Calu3 (cell line): ENCODE data around the gene KRABD2.
"Not testable (repeated sequence)": the region's sequence is repeated elsewhere in the genome, so short reads cannot be mapped to it uniquely, and the experiment has no call there.

Source experiments
- BruUV-seq: library from RNA; stranded (reverse); fragments of 400-500 nt; replicated peaks from 2 replicates; lab custom pipeline; 2021; lab: Mats Ljungman, UMichigan
- CTCF ChIA-PET: fragments of 300-600 bp; sonication (Branson Sonifier 250); formaldehyde crosslinking; loops from one replicate; lab custom pipeline; 2022; ENCODE audit warnings: antibody characterized with exemption; lab: Charles Lee
- DNase-seq: peaks from one replicate; pipeline ENCODE4 v3.0.0; 2022
- H3K27ac Mint-ChIP-seq: one replicate; pipeline ENCODE4 v1.8.0; 2022; ENCODE audit warnings: mixed read lengths; ENCODE audit not compliant: unreplicated experiment
- H3K27me3 Mint-ChIP-seq: one replicate; pipeline ENCODE4 v1.8.0; 2022; ENCODE audit warnings: mixed read lengths; ENCODE audit not compliant: unreplicated experiment
- H3K36me3 Mint-ChIP-seq: one replicate; pipeline ENCODE4 v1.8.0; 2022; ENCODE audit warnings: mild to moderate bottlenecking, moderate library complexity, mixed read lengths; ENCODE audit not compliant: insufficient read depth, unreplicated experiment
- H3K4me1 Mint-ChIP-seq: one replicate; pipeline ENCODE4 v1.8.0; 2022; ENCODE audit warnings: mild to moderate bottlenecking, low read depth, mixed read lengths; ENCODE audit not compliant: unreplicated experiment
- H3K4me3 Mint-ChIP-seq: one replicate; pipeline ENCODE4 v1.8.0; 2022; ENCODE audit warnings: mild to moderate bottlenecking, low read depth, moderate library complexity, mixed read lengths; ENCODE audit not compliant: unreplicated experiment
- H3K9me3 Mint-ChIP-seq: one replicate; pipeline ENCODE4 v1.8.0; 2022; ENCODE audit warnings: low read depth, mixed read lengths; ENCODE audit not compliant: unreplicated experiment
- CTCF ChIP-seq: fragments of 200-600 bp; IDR thresholded peaks from one replicate; pipeline ENCODE4 v1.8.0; 2022; ENCODE audit warnings: antibody characterized with exemption; ENCODE audit not compliant: unreplicated experiment
- intact Hi-C: fragments of 100-400 bp; cut with micrococcal nuclease; formaldehyde crosslinking; loops from one replicate; pipeline ENCODE4 v1.10.0; 2022; ENCODE audit not compliant: unreplicated experiment

KRABD2 gene

GRCh38 chr17:8382052-8382879 lies 5.8 kb upstream of the KRABD2 start:
- no peaks in the 10 kb centered on the region for H3K27me3 Mint-ChIP-seq

GRCh38 chr17:8380049-8380448 lies 3.5 kb upstream of the KRABD2 start:
- Mint-ChIP-seq H3K36me3 (peaks cover 95% of the 10 kb centered on the region), H3K27me3 (no peaks in the 10 kb centered on the region), H3K27ac (no peak overlapping the region), H3K4me1 (peaks cover 27% of the 10 kb centered on the region), H3K4me3 (no peak overlapping the region), H3K9me3 (no peaks in the 10 kb centered on the region)
- TF ChIP-seq CTCF = no peak
- intact Hi-C loops = loop anchor here (5.0 kb wide), 1 partner anchor 367 kb away; no protein-coding TSS in a partner anchor
- no TSS peak for BruUV-seq
- DNase-seq = no peak
- CTCF ChIA-PET = no interaction called here

More at GRCh38 chr17:8382052-8382879, 5.8 kb upstream of the KRABD2 start:
- peak overlapping the region; percentile 89 for H3K4me3 Mint-ChIP-seq
- no peaks in the 10 kb centered on the region for H3K9me3 Mint-ChIP-seq
- intact Hi-C loops = loop anchor here (5.0 kb wide), 1 partner anchor 365 kb away; no protein-coding TSS in a partner anchor
- TSS peak; percentile 59 for BruUV-seq
- peak overlapping the region; percentile 95 for H3K27ac Mint-ChIP-seq
- peaks cover 78% of the 10 kb centered on the region for H3K36me3 Mint-ChIP-seq
- CTCF ChIA-PET = no interaction called here
- TF ChIP-seq CTCF = no peak
- peaks cover 24% of the 10 kb centered on the region for H3K4me1 Mint-ChIP-seq
- DNase-seq = no peak

- H3K27me3 Mint-ChIP-seq, BruUV-seq, H3K27ac Mint-ChIP-seq, H3K9me3 Mint-ChIP-seq, DNase-seq, CTCF ChIA-PET, H3K4me3 Mint-ChIP-seq, intact Hi-C loops: not testable (repeated sequence)
- H3K36me3 Mint-ChIP-seq = peaks cover 80% of the 10 kb centered on the region
- H3K4me1 Mint-ChIP-seq = peaks cover 18% of the 10 kb centered on the region
Observed at GRCh38 chr17:8378117-8378516, 1.6 kb upstream of the KRABD2 start.

- intact Hi-C loops = no loop called here
- DNase-seq = no peak
- no peaks in the 10 kb centered on the region for H3K27me3 Mint-ChIP-seq
- no peaks in the 10 kb centered on the region for H3K9me3 Mint-ChIP-seq
- no peak overlapping the region for H3K27ac Mint-ChIP-seq
- CTCF ChIA-PET = interaction anchor here (1.1 kb wide), 1 partner anchor 317 kb away, joined by 3 read pairs; no protein-coding TSS in a partner anchor
- peaks cover 75% of the 10 kb centered on the region for H3K36me3 Mint-ChIP-seq
- TF ChIP-seq CTCF = no peak
- H3K4me3 Mint-ChIP-seq = no peak overlapping the region
- peaks cover 18% of the 10 kb centered on the region for H3K4me1 Mint-ChIP-seq
- BruUV-seq = no TSS peak
Observed at GRCh38 chr17:8377422-8377821, 918 bp upstream of the KRABD2 start.
